ENCODE data around the gene EARS2. TPM values are rescaled to one million over a fixed set of nuclear protein-coding genes. Genes with fewer than 3 reads are reported as not detected.

EARS2 gene
- total RNA-seq (21.6 TPM), polyA plus RNA-seq (ENCODE audit: insufficient read depth, low read depth, low replicate concordance) (30.4 TPM)
- long read RNA-seq, donor 1, transcript EARS2-201 (9 exons, 3,961 nt), result major isoform, 5 of 8 reads
- long read RNA-seq, donor 1, partial matches to known transcripts, result 0 of 8 reads
- long read RNA-seq, donor 1, other reads (novel, unspliced or antisense), result 0 of 8 reads
- long read RNA-seq, donor 2, transcript EARS2-201 (9 exons, 3,961 nt), result major isoform, 6 of 8 reads
- long read RNA-seq, donor 2, partial matches to known transcripts, result 0 of 8 reads
- long read RNA-seq, donor 2, other reads (novel, unspliced or antisense), result 0 of 8 reads
- long read RNA-seq, donor 3, partial matches to known transcripts, result 0 of 5 reads
- long read RNA-seq, donor 3, other reads (novel, unspliced or antisense), result 0 of 5 reads
- long read RNA-seq, donor 4, partial matches to known transcripts, result 40 of 42 reads
- long read RNA-seq, donor 4, other reads (novel, unspliced or antisense), result 0 of 42 reads
- long read RNA-seq, donor 5, partial matches to known transcripts, result 0 of 2 reads
- long read RNA-seq, donor 5, other reads (novel, unspliced or antisense), result 0 of 2 reads
- long read RNA-seq, donor 6, transcript EARS2-201 (9 exons, 3,961 nt), result major isoform, 5 of 7 reads
- long read RNA-seq, donor 6, partial matches to known transcripts, result 0 of 7 reads
- long read RNA-seq, donor 6, other reads (novel, unspliced or antisense), result 0 of 7 reads
- long read RNA-seq, donor 7, transcript EARS2-201 (9 exons, 3,961 nt), result major isoform, 6 of 35 reads
- long read RNA-seq, donor 7, partial matches to known transcripts, result 22 of 35 reads
- long read RNA-seq, donor 7, other reads (novel, unspliced or antisense), result 5 of 35 reads
- long read RNA-seq, donor 8, partial matches to known transcripts, result 0 of 3 reads
- long read RNA-seq, donor 8, other reads (novel, unspliced or antisense), result 0 of 3 reads
- long read RNA-seq, donor 9, result 0 reads
- long read RNA-seq, donor 10, partial matches to known transcripts, result 0 of 5 reads
- long read RNA-seq, donor 10, other reads (novel, unspliced or antisense), result 0 of 5 reads

- intact Hi-C loops (cut with DNase I), result no loop called here
- H3K9ac ChIP-seq (ENCODE audit: low read length in 3 of 3), result peak within 1 kb of the TSS; percentile 61 to 81 (median 78)
- peak; percentile 99 to 100 (median 99) for DNase-seq
- H3K4me1 ChIP-seq (ENCODE audit: control insufficient read depth in 2 of 3, insufficient read depth in 2 of 3, low read depth in 1 of 3, low read length in 3 of 3), result peaks cover 0 to 7% (median 3%) of the 10 kb centered on the region in 3 donors
- peak within 1 kb of the TSS; percentile 85 to 91 (median 90) for H3K4me3 ChIP-seq (ENCODE audit: low read length in 3 of 3)
- peaks cover 5 to 23% (median 16%) of the 10 kb centered on the region in 3 donors for H3K36me3 ChIP-seq (ENCODE audit: control insufficient read depth in 2 of 3, insufficient read depth in 3 of 3, low read length in 3 of 3)
- H3K9me3 ChIP-seq (ENCODE audit: control insufficient read depth in 2 of 3, insufficient read depth in 1 of 3, low read length in 3 of 3), result no peaks in the 10 kb centered on the region
- peak within 1 kb of the TSS; percentile 85 to 89 for H3K27ac ChIP-seq (ENCODE audit: low read depth in 2 of 2, low read length in 2 of 2)
- peak; percentile 83 for TF ChIP-seq CTCF (IDR thresholded peaks at IDR 0.05; ENCODE audit: borderline replicate concordance, extremely low read depth, insufficient read depth)
- peak; percentile 77 for FAIRE-seq
- H3K27me3 ChIP-seq (ENCODE audit: control insufficient read depth, insufficient read depth, low read length), result no peaks in the 10 kb centered on the region
These were observed at the start of gene EARS2, which contains the start of gene UBFD1 for GRCh38 chr16:23556881-23557778. Gene EARS2, minus strand, starts transcription at chr16:23557350. Its CDS starts 7 bp downstream, at chr16:23557343. Gene UBFD1, plus strand, starts transcription at chr16:23557727. Its CDS starts 16 bp downstream, at chr16:23557743.

GRCh38 chr16:23597003-23597756 is 40.0 kb upstream of the EARS2 start:
- H3K9ac ChIP-seq (ENCODE audit: low read length in 3 of 3), result no peak overlapping the region
- H3K27me3 ChIP-seq (ENCODE audit: control insufficient read depth, insufficient read depth, low read length), result no peaks in the 10 kb centered on the region
- intact Hi-C loops (cut with DNase I), result no loop called here
- no peak overlapping the region for H3K4me3 ChIP-seq (ENCODE audit: low read length in 3 of 3)
- H3K9me3 ChIP-seq (ENCODE audit: control insufficient read depth in 2 of 3, insufficient read depth in 1 of 3, low read length in 3 of 3), result no peaks in the 10 kb centered on the region
- peaks cover 0 to 4% (median 2%) of the 10 kb centered on the region in 3 donors for H3K36me3 ChIP-seq (ENCODE audit: control insufficient read depth in 2 of 3, insufficient read depth in 3 of 3, low read length in 3 of 3)
- no peak overlapping the region for H3K27ac ChIP-seq (ENCODE audit: low read depth in 2 of 2, low read length in 2 of 2)
- FAIRE-seq (no peak), DNase-seq (peak in 2 of 5 donors; percentile 11 to 47)
- TF ChIP-seq CTCF (IDR thresholded peaks at IDR 0.05; ENCODE audit: borderline replicate concordance, extremely low read depth, insufficient read depth), result no peak
- peaks cover 0 to 6% (median 6%) of the 10 kb centered on the region in 3 donors for H3K4me1 ChIP-seq (ENCODE audit: control insufficient read depth in 2 of 3, insufficient read depth in 2 of 3, low read depth in 1 of 3, low read length in 3 of 3)
